Fibroblast of mammary gland (primary cell): ENCODE results near the gene RIPK1.
A peak's percentile ranks its signal among the peaks of the same experiment; 100 is the strongest.

Source experiments
- DNase-seq: peaks from one replicate; pipeline ENCODE4 v3.0.0-alpha.2; 2010; ENCODE audit warnings: low read depth
- H3K4me3 ChIP-seq: 2 replicates; pipeline ENCODE4 v1.5.1; 2011; ENCODE audit warnings: low read depth, mild to moderate bottlenecking, low read length, moderate library complexity; ENCODE audit not compliant: control insufficient read depth
- CTCF ChIP-seq: conservative IDR thresholded peaks from 2 replicates; pipeline ENCODE4 v1.5.1; 2011; ENCODE audit warnings: low read depth, low read length, inconsistent platforms; ENCODE audit not compliant: control insufficient read depth, insufficient read depth

The RIPK1 gene

GRCh38 chr6:3157131-3157933 is 89.0 kb downstream of the RIPK1 start, which contains the start of gene TUBB2A:
Gene TUBB2A (minus strand): TSS chr6:3157544. CDS start chr6:3157463, 81 bp downstream.
- H3K4me3 ChIP-seq, result peak within 1 kb of the TSS; percentile 88

GRCh38 chr6:3159805-3160781 is 91.8 kb downstream of the RIPK1 start:
- peak; percentile 32 for DNase-seq
- TF ChIP-seq CTCF, result no peak
- H3K4me3 ChIP-seq, result no peak overlapping the region

More at GRCh38 chr6:3157131-3157933, 89.0 kb downstream of the RIPK1 start, which contains the start of gene TUBB2A:
- peak; percentile 69 for DNase-seq
- no peak for TF ChIP-seq CTCF

GRCh38 chr6:3162067-3162497 is 93.8 kb downstream of the RIPK1 start:
- no peak for TF ChIP-seq CTCF
- peak; percentile 30 for DNase-seq
- peak overlapping the region; percentile 63 for H3K4me3 ChIP-seq

- no peak for TF ChIP-seq CTCF
- peak; percentile 69 for DNase-seq
Observed at GRCh38 chr6:3162565-3163247, 94.4 kb downstream of the RIPK1 start.

GRCh38 chr6:3163248-3163594 is 94.9 kb downstream of the RIPK1 start:
- no peak for TF ChIP-seq CTCF
- peak overlapping the region; percentile 54 for H3K4me3 ChIP-seq
- no peak for DNase-seq

More at GRCh38 chr6:3162565-3163247, 94.4 kb downstream of the RIPK1 start:
- peak overlapping the region; percentile 63 for H3K4me3 ChIP-seq

- no peak for DNase-seq
- no peak overlapping the region for H3K4me3 ChIP-seq
- no peak for TF ChIP-seq CTCF
Observed at GRCh38 chr6:3164388-3164787, 96.1 kb downstream of the RIPK1 start.
